Right atrium auricular region (tissue), 2 donors: ENCODE measurements around the gene WNT16. TPM values are rescaled to one million over a fixed set of nuclear protein-coding genes. Genes with fewer than 3 reads are reported as not detected.

ENCODE experiments used
- DNase-seq: peaks from one replicate; pipeline ENCODE4 v3.0.0-alpha.2; 2019; ENCODE audit warnings: low spot score
- H3K27ac ChIP-seq, 2 donors: fragments of 200-600 bp; sonication (generic); 1 replicate in 1 of 2; 2 replicates in 1 of 2; pipeline ENCODE4 v1.5.1; 2016 to 2019
- H3K27me3 ChIP-seq, 2 donors: fragments of 200-600 bp; sonication (generic); one replicate each; pipeline versions ENCODE4 v1.5.1 to v1.6.0; 2017 to 2019
- H3K36me3 ChIP-seq: fragments of 200-600 bp; sonication (generic); one replicate; pipeline ENCODE4 v1.5.1; 2016
- H3K4me1 ChIP-seq, 2 donors: fragments of 200-600 bp; sonication (generic); one replicate each; pipeline versions ENCODE4 v1.5.1 to v1.6.0; 2017 to 2019
- H3K4me3 ChIP-seq, 2 donors: fragments of 200-600 bp; sonication (generic); 1 replicate in 1 of 2; 2 replicates in 1 of 2; pipeline ENCODE4 v1.5.1; 2017 to 2019; ENCODE audit warnings: mild to moderate bottlenecking in 1 of 2, moderate library complexity in 1 of 2
- H3K9me3 ChIP-seq, 2 donors: fragments of 200-600 bp; sonication (generic); one replicate each; pipeline ENCODE4 v1.5.1; 2019
- total RNA-seq, 2 donors: library from RNA; depleted of rRNA; stranded (reverse); fragments of >200 nt; gene quantifications; one replicate each; pipeline ENCODE4 v1.1.0, GENCODE V29; 2016
- TF ChIP-seq, protein P1 (sequence below), 2 donors: fragments of 200-600 bp; sonication (generic); IDR thresholded peaks; one replicate each; pipeline ENCODE4 v1.5.1; 2019; ENCODE audit warnings: antibody characterized with exemption in 2 of 2

The WNT16 gene
- under 1 TPM in 1 of 2 donors, not detected in 1; 0.12 TPM for total RNA-seq

GRCh38 chr7:121328508-121329190, at the start of gene WNT16:
Gene WNT16 (plus strand): TSS chr7:121329000. CDS start chr7:121329293, 293 bp downstream.
- no peak for DNase-seq

GRCh38 chr7:121279060-121279620, 49.7 kb upstream of the WNT16 start:
- Histone ChIP-seq H3K4me1 (no peaks in the 10 kb centered on the region), H3K36me3 (peaks cover 17% of the 10 kb centered on the region), H3K4me3 (no peak overlapping the region), H3K27me3 (no peaks in the 10 kb centered on the region), H3K9me3 (no peaks in the 10 kb centered on the region), H3K27ac (no peak overlapping the region)
- TF ChIP-seq, protein P1, sequence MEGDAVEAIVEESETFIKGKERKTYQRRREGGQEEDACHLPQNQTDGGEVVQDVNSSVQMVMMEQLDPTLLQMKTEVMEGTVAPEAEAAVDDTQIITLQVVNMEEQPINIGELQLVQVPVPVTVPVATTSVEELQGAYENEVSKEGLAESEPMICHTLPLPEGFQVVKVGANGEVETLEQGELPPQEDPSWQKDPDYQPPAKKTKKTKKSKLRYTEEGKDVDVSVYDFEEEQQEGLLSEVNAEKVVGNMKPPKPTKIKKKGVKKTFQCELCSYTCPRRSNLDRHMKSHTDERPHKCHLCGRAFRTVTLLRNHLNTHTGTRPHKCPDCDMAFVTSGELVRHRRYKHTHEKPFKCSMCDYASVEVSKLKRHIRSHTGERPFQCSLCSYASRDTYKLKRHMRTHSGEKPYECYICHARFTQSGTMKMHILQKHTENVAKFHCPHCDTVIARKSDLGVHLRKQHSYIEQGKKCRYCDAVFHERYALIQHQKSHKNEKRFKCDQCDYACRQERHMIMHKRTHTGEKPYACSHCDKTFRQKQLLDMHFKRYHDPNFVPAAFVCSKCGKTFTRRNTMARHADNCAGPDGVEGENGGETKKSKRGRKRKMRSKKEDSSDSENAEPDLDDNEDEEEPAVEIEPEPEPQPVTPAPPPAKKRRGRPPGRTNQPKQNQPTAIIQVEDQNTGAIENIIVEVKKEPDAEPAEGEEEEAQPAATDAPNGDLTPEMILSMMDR (IDR thresholded peaks at IDR 0.05) = no peak
- no peak for DNase-seq

More at GRCh38 chr7:121328508-121329190, at the start of gene WNT16:
- Histone ChIP-seq H3K27ac (no peak within 1 kb of the TSS), H3K4me3 (peak within 1 kb of the TSS in 1 of 2 donors; percentile 41), H3K4me1 (peaks cover 0 to 22% of the 10 kb centered on the region in 2 donors), H3K36me3 (no peaks in the 10 kb centered on the region), H3K9me3 (no peaks in the 10 kb centered on the region), H3K27me3 (peaks cover 18 to 33% of the 10 kb centered on the region in 2 donors)
- TF ChIP-seq, protein P1 (IDR thresholded peaks at IDR 0.05) = no peak

GRCh38 chr7:121279822-121280221, 49.0 kb upstream of the WNT16 start:
- H3K27ac ChIP-seq = no peak overlapping the region

DNA sequence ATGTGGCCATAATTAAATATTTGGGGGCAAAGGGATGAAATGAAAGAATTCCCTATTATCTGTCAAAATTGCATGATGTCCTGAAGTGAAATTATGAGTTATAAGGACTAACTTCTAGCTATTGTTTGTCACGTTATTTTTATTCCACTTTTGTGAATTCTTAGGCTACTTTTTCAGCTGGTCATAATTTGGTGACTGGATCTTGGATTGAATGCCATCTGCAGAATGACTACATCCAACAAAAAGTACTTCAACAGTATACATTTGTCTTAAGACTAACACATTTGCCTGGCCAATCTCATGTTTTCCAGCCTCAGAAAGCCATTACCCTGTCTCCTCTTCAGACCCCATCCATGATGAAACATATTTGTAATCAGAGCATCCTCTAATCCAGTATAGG, 48.1 kb upstream of the WNT16 start:
- TF ChIP-seq, protein P1 (IDR thresholded peaks at IDR 0.05) = no peak
- Histone ChIP-seq H3K27me3 (no peaks in the 10 kb centered on the region), H3K4me3 (no peak overlapping the region), H3K27ac (no peak overlapping the region), H3K36me3 (peaks cover 17% of the 10 kb centered on the region), H3K4me1 (no peaks in the 10 kb centered on the region), H3K9me3 (no peaks in the 10 kb centered on the region)
- DNase-seq = no peak

More at GRCh38 chr7:121279822-121280221, 49.0 kb upstream of the WNT16 start:
- no peaks in the 10 kb centered on the region for H3K4me1 ChIP-seq
- H3K27me3 ChIP-seq = no peaks in the 10 kb centered on the region
- TF ChIP-seq, protein P1 (IDR thresholded peaks at IDR 0.05) = no peak
- H3K36me3 ChIP-seq = peaks cover 17% of the 10 kb centered on the region
- H3K4me3 ChIP-seq = no peak overlapping the region
- no peak for DNase-seq
- no peaks in the 10 kb centered on the region for H3K9me3 ChIP-seq

- TF ChIP-seq, protein P1 (IDR thresholded peaks at IDR 0.05) = no peak
- Histone ChIP-seq H3K4me1 (no peaks in the 10 kb centered on the region), H3K4me3 (no peak overlapping the region), H3K36me3 (peaks cover 17% of the 10 kb centered on the region), H3K27me3 (no peaks in the 10 kb centered on the region), H3K9me3 (no peaks in the 10 kb centered on the region), H3K27ac (no peak overlapping the region)
- no peak for DNase-seq
Measured at GRCh38 chr7:121282129-121282528, 46.7 kb upstream of the WNT16 start.
